ENCODE results near the gene PIR.

Gene PIR

DNA sequence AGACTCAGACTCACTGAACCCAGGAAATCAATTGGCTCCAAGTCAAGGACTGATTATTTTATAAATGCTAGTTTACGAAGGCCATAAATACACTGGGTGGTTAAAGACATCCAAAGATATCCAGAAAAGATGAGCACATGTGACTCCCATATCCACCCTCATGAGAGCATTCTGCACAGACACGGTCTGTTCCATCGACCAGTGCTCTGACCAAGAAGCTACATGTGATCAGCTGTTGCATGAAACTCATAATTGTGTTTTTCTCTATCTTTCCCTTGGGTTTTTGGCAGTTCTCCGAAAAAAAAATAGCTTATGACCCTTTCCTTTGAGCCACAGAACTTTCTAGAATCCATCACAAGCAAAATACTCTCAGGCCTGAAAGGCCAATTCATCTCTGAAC lies 2.7 kb upstream of the PIR start:
- TF ChIP-seq, protein P1, sequence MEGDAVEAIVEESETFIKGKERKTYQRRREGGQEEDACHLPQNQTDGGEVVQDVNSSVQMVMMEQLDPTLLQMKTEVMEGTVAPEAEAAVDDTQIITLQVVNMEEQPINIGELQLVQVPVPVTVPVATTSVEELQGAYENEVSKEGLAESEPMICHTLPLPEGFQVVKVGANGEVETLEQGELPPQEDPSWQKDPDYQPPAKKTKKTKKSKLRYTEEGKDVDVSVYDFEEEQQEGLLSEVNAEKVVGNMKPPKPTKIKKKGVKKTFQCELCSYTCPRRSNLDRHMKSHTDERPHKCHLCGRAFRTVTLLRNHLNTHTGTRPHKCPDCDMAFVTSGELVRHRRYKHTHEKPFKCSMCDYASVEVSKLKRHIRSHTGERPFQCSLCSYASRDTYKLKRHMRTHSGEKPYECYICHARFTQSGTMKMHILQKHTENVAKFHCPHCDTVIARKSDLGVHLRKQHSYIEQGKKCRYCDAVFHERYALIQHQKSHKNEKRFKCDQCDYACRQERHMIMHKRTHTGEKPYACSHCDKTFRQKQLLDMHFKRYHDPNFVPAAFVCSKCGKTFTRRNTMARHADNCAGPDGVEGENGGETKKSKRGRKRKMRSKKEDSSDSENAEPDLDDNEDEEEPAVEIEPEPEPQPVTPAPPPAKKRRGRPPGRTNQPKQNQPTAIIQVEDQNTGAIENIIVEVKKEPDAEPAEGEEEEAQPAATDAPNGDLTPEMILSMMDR (IDR thresholded peaks at IDR 0.05; ENCODE audit: low read depth, low read length) = no peak
- no peak overlapping the region for H3K4me3 ChIP-seq (ENCODE audit: low read depth, low read length)

DNA sequence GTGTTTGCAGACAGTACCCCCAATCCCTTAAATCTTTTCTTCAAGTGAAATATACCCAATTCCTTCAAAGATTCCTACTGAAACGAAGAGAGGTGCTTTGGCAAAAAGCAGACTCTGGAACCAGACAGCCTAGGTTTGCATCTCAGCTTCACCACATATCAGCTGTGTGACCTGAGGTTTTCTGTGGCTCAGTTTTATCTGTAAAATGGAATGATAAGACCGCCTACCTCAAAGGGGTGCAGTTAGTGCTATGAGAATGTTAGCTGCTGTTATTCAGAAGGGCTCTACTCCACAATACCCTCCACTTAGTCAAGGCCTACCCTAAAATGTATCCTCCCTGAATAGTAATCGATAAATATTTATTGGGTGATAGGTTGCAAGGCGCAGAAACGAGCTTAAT lies 664 bp downstream of the PIR start:
- TF ChIP-seq, protein P1 (IDR thresholded peaks at IDR 0.05; ENCODE audit: low read depth, low read length) = no peak

DNA sequence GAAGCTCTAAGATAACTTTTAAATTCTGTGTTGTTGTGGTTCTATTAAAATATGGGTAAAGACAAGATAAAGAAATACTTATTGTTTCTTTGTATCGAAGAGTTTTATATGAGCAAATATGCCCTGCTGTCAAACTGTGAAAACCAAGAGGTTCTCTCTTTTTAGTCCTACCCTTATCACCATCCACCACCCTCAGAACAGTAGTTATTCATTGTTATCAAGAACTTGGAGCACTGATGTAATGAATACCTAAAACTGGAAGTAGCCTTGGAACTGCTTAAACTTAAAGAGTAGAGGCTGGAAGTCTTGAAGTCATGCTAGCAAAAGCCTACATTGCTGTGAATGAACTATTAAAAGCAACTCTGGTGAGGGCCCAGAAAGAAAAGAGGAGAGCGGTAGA lies 9.2 kb downstream of the PIR start:
- no peak overlapping the region for H3K4me3 ChIP-seq (ENCODE audit: low read depth, low read length)
- TF ChIP-seq, protein P1 (IDR thresholded peaks at IDR 0.05; ENCODE audit: low read depth, low read length) = no peak

More for the DNA sequence above, 664 bp downstream of the PIR start:
- H3K4me3 ChIP-seq (ENCODE audit: low read depth, low read length) = peak overlapping the region; percentile 66

DNA sequence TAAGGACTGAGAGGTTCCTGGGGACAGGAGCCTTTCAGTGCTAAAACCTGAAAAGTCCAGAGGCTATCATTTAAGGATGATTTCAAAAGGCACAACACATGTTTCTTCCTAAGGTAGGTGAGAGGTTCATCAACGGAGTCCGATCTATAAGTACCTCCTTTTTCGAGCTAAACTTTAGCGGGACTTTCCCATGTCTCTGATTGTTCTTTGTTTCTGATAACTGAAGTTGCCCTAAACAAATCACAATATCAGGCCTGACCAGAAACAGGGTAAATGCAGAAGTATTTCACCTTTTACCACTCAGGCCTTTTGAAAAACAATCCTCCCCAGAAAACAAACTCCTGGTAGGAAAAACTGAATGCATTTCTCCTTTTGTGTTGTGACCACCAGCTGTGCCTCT lies 17.6 kb downstream of the PIR start:
- no peak overlapping the region for H3K4me3 ChIP-seq (ENCODE audit: low read depth, low read length)
- TF ChIP-seq, protein P1 (IDR thresholded peaks at IDR 0.05; ENCODE audit: low read depth, low read length) = no peak

DNA sequence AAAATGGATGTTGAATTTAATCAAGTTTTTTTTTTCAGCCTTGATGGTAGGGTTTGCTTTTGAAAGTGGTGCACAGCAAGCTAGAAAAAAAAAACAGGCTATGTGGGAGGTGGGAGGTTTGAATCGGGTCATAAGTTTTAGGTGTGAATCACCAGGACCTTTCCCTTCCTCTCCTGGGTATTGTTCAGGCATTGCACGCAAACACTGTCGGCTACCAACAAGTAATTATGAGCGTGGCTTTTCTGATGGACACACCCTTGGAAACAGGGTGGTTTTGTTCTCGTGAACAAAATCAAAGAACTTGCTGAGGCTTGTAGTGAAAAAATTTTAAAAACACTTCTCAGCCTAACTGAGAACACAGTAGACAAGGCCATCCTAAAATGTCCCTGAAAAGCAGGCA lies 18.1 kb downstream of the PIR start:
- TF ChIP-seq, protein P1 (IDR thresholded peaks at IDR 0.05; ENCODE audit: low read depth, low read length) = no peak
- no peak overlapping the region for H3K4me3 ChIP-seq (ENCODE audit: low read depth, low read length)

DNA sequence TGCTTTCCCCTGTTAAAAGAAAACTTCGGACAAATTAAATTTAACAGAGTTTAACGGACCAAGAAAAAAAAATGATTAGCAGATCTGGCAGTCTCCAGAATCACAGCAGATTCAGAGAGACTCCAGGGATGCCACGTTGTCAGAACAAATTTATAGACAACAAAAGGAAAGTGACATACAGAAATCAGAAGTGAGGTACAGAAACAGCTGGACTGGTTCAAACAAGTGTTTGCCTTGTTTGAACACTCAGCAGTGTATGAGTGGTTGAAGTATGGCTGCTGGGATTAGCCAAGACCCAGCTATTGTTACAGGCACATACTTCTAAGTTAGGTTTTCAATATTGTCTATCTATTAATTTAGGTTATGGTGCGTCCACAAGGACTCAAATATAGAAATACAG lies 19.1 kb downstream of the PIR start:
- TF ChIP-seq, protein P1 (IDR thresholded peaks at IDR 0.05; ENCODE audit: low read depth, low read length) = no peak
- H3K4me3 ChIP-seq (ENCODE audit: low read depth, low read length) = no peak overlapping the region

DNA sequence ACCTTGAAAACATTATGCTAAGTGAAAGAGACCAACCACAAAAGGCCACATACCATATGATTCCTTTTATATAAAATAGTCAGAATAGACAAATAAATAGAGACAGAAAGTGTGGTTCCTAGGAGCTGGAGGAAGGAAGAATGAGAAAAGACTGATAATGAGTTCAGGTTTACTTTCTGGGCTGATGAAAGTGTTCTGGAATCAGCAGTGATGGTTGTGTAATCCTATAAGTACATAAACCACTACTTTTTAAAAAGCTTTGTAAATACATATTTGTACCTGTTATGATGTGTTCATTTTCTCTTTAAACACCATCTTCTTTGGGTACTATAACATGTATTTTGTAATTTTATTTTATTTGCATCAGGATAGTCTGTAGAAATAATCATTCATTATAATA lies 20.6 kb downstream of the PIR start:
- TF ChIP-seq, protein P1 (IDR thresholded peaks at IDR 0.05; ENCODE audit: low read depth, low read length) = no peak
- H3K4me3 ChIP-seq (ENCODE audit: low read depth, low read length) = no peak overlapping the region
